HUES64 (cell line): ENCODE results near the gene GREM1.

Source experiments
- H3K27ac ChIP-seq: 2 replicates; pipeline ENCODE4 v1.7.0; 2013; ENCODE audit warnings: low read depth, low read length, inconsistent platforms
- H3K27me3 ChIP-seq: 2 replicates; pipeline ENCODE4 v1.6.1; 2013; ENCODE audit warnings: mild to moderate bottlenecking, low read length; ENCODE audit not compliant: insufficient read depth
- H3K36me3 ChIP-seq: 2 replicates; pipeline ENCODE4 v1.6.1; 2013; ENCODE audit warnings: mild to moderate bottlenecking, low read length; ENCODE audit not compliant: insufficient read depth
- H3K4me1 ChIP-seq: 2 replicates; pipeline ENCODE4 v1.6.1; 2013; ENCODE audit warnings: mild to moderate bottlenecking, low read length, moderate library complexity; ENCODE audit not compliant: insufficient read depth
- H3K4me3 ChIP-seq: 2 replicates; pipeline ENCODE4 v1.5.1; 2013; ENCODE audit warnings: mild to moderate bottlenecking, low read length, moderate library complexity
- H3K9ac ChIP-seq: 2 replicates; pipeline ENCODE4 v1.6.1; 2013; ENCODE audit warnings: mild to moderate bottlenecking, low read depth, low read length
- H3K9me3 ChIP-seq: 2 replicates; pipeline ENCODE4 v1.6.1; 2013; ENCODE audit warnings: low read depth, low read length; ENCODE audit not compliant: insufficient read depth
- WGBS: fragments of 150-250, 120-280 bp; methylation state at CpG from one replicate; pipeline ENCODE4 v1.1.7; 2013; ENCODE audit warnings: missing lambda C conversion rate; 5-methylcytosine and 5-hydroxymethylcytosine counted together

GREM1 gene

GRCh38 chr15:32716915-32717425 lies 834 bp upstream of the GREM1 start:
- peaks cover 29% of the 10 kb centered on the region for H3K4me1 ChIP-seq
- no peaks in the 10 kb centered on the region for H3K36me3 ChIP-seq
- H3K9ac ChIP-seq = peak overlapping the region; percentile 63; the same call in 1 of the 2 replicates
- no peak overlapping the region for H3K27ac ChIP-seq
- peaks cover 87% of the 10 kb centered on the region for H3K27me3 ChIP-seq
- H3K4me3 ChIP-seq = peak overlapping the region; percentile 62
- H3K9me3 ChIP-seq = no peaks in the 10 kb centered on the region
- WGBS = 23% methylated on average over 21 of the region's 21 CpGs

GRCh38 chr15:32718227-32718820 lies 520 bp downstream of the GREM1 start:
- peaks cover 89% of the 10 kb centered on the region for H3K27me3 ChIP-seq
- peak overlapping the region; percentile 44; the same call in 1 of the 2 replicates for H3K9ac ChIP-seq
- no peaks in the 10 kb centered on the region for H3K9me3 ChIP-seq
- H3K36me3 ChIP-seq = peaks cover 3% of the 10 kb centered on the region; the same call in 1 of the 2 replicates
- H3K4me3 ChIP-seq = peak overlapping the region; percentile 62
- under 1% methylated on average over 60 of the region's 60 CpGs for WGBS
- no peak overlapping the region for H3K27ac ChIP-seq
- H3K4me1 ChIP-seq = peaks cover 29% of the 10 kb centered on the region

GRCh38 chr15:32718821-32719716 lies 1.3 kb downstream of the GREM1 start:
- peaks cover 29% of the 10 kb centered on the region for H3K4me1 ChIP-seq
- peak overlapping the region; percentile 62 for H3K4me3 ChIP-seq
- peak overlapping the region; percentile 44; the same call in 1 of the 2 replicates for H3K9ac ChIP-seq
- no peaks in the 10 kb centered on the region for H3K9me3 ChIP-seq
- WGBS = 1% methylated on average over 70 of the region's 70 CpGs
- H3K27me3 ChIP-seq = peaks cover 82% of the 10 kb centered on the region
- H3K36me3 ChIP-seq = peaks cover 5% of the 10 kb centered on the region; the same call in 1 of the 2 replicates
- no peak overlapping the region for H3K27ac ChIP-seq

- Histone ChIP-seq H3K9me3 (no peaks in the 10 kb centered on the region), H3K4me1 (peaks cover 19% of the 10 kb centered on the region), H3K27ac (no peak overlapping the region), H3K27me3 (peaks cover 56% of the 10 kb centered on the region), H3K9ac (no peak overlapping the region), H3K4me3 (no peak overlapping the region), H3K36me3 (peaks cover 6% of the 10 kb centered on the region; the same call in 1 of the 2 replicates)
- WGBS = 96% methylated on average over 6 of the region's 6 CpGs
Observed at GRCh38 chr15:32721596-32721995, 3.8 kb downstream of the GREM1 start.

GRCh38 chr15:32722136-32722535 lies 4.3 kb downstream of the GREM1 start:
- Histone ChIP-seq H3K9me3 (no peaks in the 10 kb centered on the region), H3K4me3 (no peak overlapping the region), H3K36me3 (peaks cover 6% of the 10 kb centered on the region; the same call in 1 of the 2 replicates), H3K27me3 (peaks cover 51% of the 10 kb centered on the region), H3K27ac (no peak overlapping the region), H3K4me1 (peaks cover 14% of the 10 kb centered on the region), H3K9ac (no peak overlapping the region)

GRCh38 chr15:32723171-32723948 lies 5.6 kb downstream of the GREM1 start:
- Histone ChIP-seq H3K9ac (no peak overlapping the region), H3K9me3 (no peaks in the 10 kb centered on the region), H3K36me3 (peaks cover 6% of the 10 kb centered on the region; the same call in 1 of the 2 replicates), H3K27ac (no peak overlapping the region), H3K4me1 (peaks cover 14% of the 10 kb centered on the region), H3K27me3 (peaks cover 39% of the 10 kb centered on the region), H3K4me3 (no peak overlapping the region)
- WGBS = 96% methylated on average over 2 of the region's 2 CpGs

GRCh38 chr15:32729700-32730395 lies 12.0 kb downstream of the GREM1 start:
- H3K4me3 ChIP-seq = no peak overlapping the region
- peaks cover 12% of the 10 kb centered on the region; the same call in 1 of the 2 replicates for H3K36me3 ChIP-seq
- H3K9ac ChIP-seq = no peak overlapping the region
- H3K4me1 ChIP-seq = peaks cover 17% of the 10 kb centered on the region
- WGBS = 88% methylated on average over 9 of the region's 10 CpGs
- H3K27me3 ChIP-seq = no peaks in the 10 kb centered on the region
- H3K27ac ChIP-seq = no peak overlapping the region
- H3K9me3 ChIP-seq = no peaks in the 10 kb centered on the region

- Histone ChIP-seq H3K4me1 (peaks cover 17% of the 10 kb centered on the region), H3K36me3 (peaks cover 12% of the 10 kb centered on the region; the same call in 1 of the 2 replicates), H3K9ac (no peak overlapping the region), H3K4me3 (peak overlapping the region; percentile 21; the same call in 1 of the 2 replicates), H3K27ac (no peak overlapping the region), H3K9me3 (no peaks in the 10 kb centered on the region), H3K27me3 (no peaks in the 10 kb centered on the region)
- whole genome bisulfite sequencing = 52% methylated on average over 25 of the region's 27 CpGs
Observed at GRCh38 chr15:32730677-32731654, 13.2 kb downstream of the GREM1 start.

GRCh38 chr15:32732574-32733157 lies 14.9 kb downstream of the GREM1 start:
- Histone ChIP-seq H3K36me3 (peaks cover 12% of the 10 kb centered on the region; the same call in 1 of the 2 replicates), H3K27ac (no peak overlapping the region), H3K9ac (no peak overlapping the region), H3K9me3 (no peaks in the 10 kb centered on the region), H3K27me3 (no peaks in the 10 kb centered on the region), H3K4me1 (peaks cover 17% of the 10 kb centered on the region), H3K4me3 (no peak overlapping the region)
- WGBS = 86% methylated on average over 6 of the region's 6 CpGs
